Coronary artery (tissue), 2 donors: Measurements from ENCODE around the gene RAB10.
"Not testable (repeated sequence)": the region's sequence is repeated elsewhere in the genome, so short reads cannot be mapped to it uniquely, and the experiment has no call there.

Experiments used
- DNase-seq: peaks from one replicate; pipeline ENCODE4 v3.0.0-alpha.2; 2017; ENCODE audit warnings: low spot score
- H3K27ac ChIP-seq, 2 donors: fragments of 200-600 bp; sonication (generic); one replicate each; pipeline ENCODE4 v1.5.1; 2016 to 2019
- H3K4me3 ChIP-seq: fragments of 200-600 bp; sonication (generic); 2 replicates; pipeline ENCODE4 v1.5.1; 2016; ENCODE audit warnings: mild to moderate bottlenecking, moderate library complexity
- TF ChIP-seq, protein P1 (sequence below): fragments of 200-600 bp; sonication (generic); IDR thresholded peaks from one replicate; pipeline ENCODE4 v1.5.1; 2019; ENCODE audit warnings: antibody characterized with exemption

RAB10 gene

DNA sequence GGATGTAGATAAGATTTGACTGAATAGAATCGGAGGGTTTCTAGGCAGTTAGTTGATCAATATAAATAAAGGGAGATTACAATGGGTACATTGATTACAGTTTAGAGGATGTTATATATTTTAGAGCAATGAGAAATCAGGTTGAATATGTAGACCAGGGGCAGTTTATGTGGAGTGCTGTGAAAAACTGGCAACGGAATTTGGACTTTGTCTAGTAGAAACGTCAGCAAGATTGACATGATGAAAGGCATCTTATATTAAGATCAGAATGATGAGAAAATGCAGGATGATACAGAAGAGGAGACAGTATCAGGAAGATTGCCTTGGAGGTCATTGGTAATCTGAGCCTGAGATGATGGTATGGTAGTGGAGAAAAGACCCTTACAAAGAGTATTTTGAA is 39.9 kb downstream of the RAB10 start:
- DNase-seq, result no peak
- TF ChIP-seq, protein P1, sequence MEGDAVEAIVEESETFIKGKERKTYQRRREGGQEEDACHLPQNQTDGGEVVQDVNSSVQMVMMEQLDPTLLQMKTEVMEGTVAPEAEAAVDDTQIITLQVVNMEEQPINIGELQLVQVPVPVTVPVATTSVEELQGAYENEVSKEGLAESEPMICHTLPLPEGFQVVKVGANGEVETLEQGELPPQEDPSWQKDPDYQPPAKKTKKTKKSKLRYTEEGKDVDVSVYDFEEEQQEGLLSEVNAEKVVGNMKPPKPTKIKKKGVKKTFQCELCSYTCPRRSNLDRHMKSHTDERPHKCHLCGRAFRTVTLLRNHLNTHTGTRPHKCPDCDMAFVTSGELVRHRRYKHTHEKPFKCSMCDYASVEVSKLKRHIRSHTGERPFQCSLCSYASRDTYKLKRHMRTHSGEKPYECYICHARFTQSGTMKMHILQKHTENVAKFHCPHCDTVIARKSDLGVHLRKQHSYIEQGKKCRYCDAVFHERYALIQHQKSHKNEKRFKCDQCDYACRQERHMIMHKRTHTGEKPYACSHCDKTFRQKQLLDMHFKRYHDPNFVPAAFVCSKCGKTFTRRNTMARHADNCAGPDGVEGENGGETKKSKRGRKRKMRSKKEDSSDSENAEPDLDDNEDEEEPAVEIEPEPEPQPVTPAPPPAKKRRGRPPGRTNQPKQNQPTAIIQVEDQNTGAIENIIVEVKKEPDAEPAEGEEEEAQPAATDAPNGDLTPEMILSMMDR, result no peak
- Histone ChIP-seq H3K4me3 (no peak overlapping the region), H3K27ac (no peak overlapping the region)

DNA sequence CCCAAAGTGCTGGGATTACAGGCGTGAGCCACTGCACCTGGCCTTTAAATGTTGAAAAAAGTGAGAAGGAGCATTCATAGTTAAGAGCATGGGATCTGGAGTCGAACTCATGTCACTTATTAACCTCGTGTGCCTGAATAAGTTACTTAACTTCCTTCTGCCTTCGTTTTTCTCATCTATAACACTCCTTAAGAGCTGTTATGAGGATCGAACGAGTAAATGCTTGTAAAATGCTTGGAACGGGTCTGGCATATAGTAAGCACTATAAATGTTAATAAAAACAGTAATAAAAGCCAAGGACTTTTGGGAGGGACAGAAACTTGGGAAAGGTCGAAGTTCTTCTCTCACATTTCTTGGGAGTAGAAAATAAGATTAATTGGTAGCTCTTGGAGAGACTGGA is 40.8 kb downstream of the RAB10 start:
- no peak for DNase-seq
- no peak overlapping the region for H3K27ac ChIP-seq
- H3K4me3 ChIP-seq, result no peak overlapping the region
- TF ChIP-seq, protein P1, result no peak

GRCh38 chr2:26075173-26075572 is 41.3 kb downstream of the RAB10 start:
- TF ChIP-seq, protein P1, result no peak
- Histone ChIP-seq H3K27ac (no peak overlapping the region), H3K4me3 (no peak overlapping the region)
- DNase-seq, result no peak

DNA sequence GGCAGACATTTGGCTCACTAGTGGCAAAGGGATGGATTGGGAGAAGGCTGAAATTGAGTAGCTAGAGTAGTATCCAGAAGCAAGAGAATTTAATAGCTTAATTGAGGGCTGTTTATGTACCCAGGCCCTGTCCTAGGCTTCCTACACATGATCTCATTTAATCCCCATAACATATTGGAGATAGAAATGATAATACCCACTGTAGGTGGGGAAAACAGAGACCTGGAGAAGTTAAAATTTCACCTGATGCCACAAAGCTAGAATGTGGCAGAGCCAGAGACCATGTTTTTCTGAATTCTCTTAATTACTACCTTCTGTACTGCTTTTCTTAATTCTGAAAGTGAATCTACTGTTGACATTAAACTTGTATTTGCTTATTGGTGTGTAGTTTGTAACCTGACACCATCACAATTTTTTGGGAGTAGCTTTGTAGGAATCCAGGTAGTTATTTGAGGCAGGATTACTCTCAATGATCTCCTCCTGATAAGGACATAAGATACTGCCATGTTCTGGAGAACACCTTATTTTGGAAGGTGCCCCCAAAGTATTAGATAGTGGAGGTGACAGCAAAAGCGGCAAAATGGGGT is 42.2 kb downstream of the RAB10 start:
- TF ChIP-seq, protein P1, result no peak
- H3K4me3 ChIP-seq, result no peak overlapping the region
- no peak for DNase-seq
- H3K27ac ChIP-seq, result no peak overlapping the region

GRCh38 chr2:26077291-26077690 is 43.4 kb downstream of the RAB10 start:
- DNase-seq, result no peak
- TF ChIP-seq, protein P1, result no peak
- no peak overlapping the region for H3K4me3 ChIP-seq
- H3K27ac ChIP-seq, result no peak overlapping the region

GRCh38 chr2:26078939-26079338 is 45.1 kb downstream of the RAB10 start:
- TF ChIP-seq, protein P1, result no peak
- Histone ChIP-seq H3K4me3 (no peak overlapping the region), H3K27ac (no peak overlapping the region)
- DNase-seq, result no peak

- no peak overlapping the region for H3K27ac ChIP-seq
- no peak for DNase-seq
- no peak overlapping the region for H3K4me3 ChIP-seq
- TF ChIP-seq, protein P1, result no peak
Observed at GRCh38 chr2:26080356-26080755, 46.5 kb downstream of the RAB10 start.

GRCh38 chr2:26080925-26081324 is 47.0 kb downstream of the RAB10 start:
- H3K4me3 ChIP-seq, DNase-seq, H3K27ac ChIP-seq: not testable (repeated sequence)
